GM18526 (cell line): Measurements from ENCODE around the gene PDCL3.

Source experiments
- POLR2A ChIP-seq: IDR thresholded peaks from 3 replicates; pipeline ENCODE4 v1.6.1; 2011; ENCODE audit not compliant: insufficient read length; ENCODE audit errors: extremely low read depth

PDCL3 gene

DNA sequence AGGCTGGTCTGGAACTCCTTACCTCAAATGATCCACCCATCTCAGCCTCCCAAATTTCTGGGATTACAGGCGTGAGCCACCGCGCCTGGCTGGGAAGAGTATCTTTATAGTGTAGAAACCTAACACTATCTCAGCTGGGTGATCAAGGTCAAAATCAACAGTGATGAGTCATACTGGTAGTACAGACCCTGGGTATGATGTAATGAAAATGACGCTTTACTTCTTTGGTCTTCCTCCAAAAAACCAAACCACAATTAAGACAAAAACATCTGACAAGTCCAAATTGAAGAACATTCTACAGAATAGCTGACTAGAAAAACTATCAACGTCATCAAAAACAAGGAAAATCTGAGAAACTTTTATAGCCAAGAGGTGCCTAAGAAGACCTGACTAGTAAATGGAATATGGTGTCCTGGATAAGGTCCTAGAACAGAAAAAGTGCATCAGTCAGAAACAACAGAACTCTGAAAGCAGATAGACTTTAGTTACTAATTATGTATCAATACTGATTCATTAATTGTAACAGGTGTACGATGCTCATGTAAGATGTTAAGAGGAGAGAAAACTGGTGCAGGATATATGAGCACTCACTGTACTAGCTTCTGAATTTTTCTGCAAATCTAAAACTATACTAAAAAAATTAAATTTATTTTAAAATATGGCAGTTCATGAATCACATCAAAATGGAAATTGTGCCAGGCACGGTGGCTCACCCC is 25.4 kb downstream of the PDCL3 start:
- no peak for TF ChIP-seq POLR2A

DNA sequence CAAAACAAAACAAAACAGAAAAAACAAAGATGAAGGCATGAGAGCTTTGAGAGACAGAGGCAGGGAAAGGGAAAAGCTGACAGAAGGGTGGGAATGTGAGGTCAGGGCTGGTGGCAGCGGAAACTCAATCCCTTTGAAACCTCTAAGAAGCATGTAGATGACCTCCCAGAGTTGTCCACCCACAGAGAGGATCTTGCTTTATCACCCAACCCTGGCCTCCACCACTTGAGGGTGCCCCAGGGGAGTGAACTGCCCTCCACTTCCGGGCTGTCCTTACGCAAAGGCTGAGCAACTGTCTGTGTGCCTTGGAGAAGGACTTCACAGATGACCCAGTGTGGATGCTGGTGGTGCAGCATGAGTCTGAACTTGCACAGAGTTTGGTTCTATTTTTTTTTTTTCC is 26.7 kb downstream of the PDCL3 start:
- no peak for TF ChIP-seq POLR2A

DNA sequence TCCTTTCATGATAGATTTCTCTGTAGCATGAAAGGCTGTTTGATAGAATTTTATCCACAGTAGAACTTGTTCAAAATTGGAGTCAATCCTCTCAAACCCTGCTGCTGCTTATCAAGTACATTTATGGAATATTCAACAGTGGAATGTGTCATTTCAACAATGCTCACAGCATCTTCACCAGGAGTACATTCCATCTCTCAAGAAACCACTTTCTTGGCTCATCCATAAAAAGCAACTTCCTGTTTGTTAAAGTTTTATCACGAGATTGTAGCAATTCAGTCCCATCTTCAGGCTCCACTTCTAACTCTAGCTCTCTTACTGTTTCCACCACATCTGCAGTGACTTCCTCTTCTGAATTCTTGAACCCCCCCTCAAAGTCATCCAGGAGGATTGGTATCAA is 29.4 kb downstream of the PDCL3 start:
- TF ChIP-seq POLR2A: no peak

- TF ChIP-seq POLR2A: no peak
These were observed 33.7 kb downstream of the PDCL3 start for GRCh38 chr2:100596465-100596864.

DNA sequence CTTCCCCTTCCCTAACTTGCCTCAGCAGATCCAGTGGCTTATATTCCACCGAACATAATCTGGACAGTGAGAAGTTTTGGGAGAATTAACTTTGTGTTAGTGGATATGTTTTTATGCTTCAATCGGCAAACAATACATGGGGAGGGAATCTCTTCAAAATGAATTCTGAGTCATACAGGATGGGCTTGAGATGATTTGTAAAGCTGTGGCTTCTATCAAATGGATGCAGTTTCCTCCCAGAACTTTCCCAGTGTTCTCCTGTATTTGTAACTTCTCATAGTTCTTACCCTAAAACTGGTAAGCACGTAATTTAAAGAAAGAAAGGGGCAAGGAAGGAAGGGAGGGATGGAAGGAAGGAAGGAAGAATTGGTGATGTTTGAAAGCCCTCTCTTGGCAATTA is 36.8 kb downstream of the PDCL3 start:
- TF ChIP-seq POLR2A: no peak

DNA sequence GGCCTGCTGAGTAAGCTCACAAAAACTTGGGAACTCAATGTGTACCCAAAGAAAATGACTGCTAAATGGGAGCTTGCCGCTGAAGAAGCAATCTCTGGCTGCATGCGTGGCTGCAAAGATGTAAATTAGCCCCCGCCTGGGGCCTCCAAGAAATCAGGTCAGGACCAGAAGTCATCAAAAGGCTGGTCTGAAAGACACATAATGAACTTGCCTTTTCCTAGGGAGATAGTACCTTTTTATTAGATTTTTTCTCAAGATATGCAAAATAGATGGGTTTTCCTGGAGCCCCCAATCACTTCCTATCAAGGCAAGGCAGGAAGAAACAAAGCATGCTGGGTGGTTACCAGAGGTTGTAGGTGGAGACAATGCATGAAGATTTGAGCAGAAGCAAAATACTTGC is 38.9 kb downstream of the PDCL3 start:
- no peak for TF ChIP-seq POLR2A

DNA sequence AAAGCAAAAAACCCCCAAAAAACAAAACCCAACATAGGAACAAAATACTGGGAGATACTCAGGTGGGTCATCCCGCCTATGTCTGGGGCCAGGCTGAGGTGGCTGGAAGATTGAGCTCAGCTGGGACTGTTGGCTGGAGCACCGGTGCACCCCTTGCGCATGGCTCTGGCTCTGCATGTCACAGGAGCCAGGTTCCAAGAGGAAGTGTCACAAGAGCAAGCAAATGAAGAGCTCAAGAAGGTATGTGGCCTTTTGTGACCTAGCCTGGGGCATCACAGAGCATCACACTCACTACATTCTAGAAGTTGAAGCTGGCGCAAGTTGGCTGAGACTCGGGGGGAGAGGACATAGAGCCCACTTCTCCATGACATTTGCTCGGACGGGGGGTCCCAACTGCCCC is 40.6 kb downstream of the PDCL3 start:
- no peak for TF ChIP-seq POLR2A

GRCh38 chr2:100603948-100604633 is 41.3 kb downstream of the PDCL3 start:
- no peak for TF ChIP-seq POLR2A

GRCh38 chr2:100606332-100606725 is 43.5 kb downstream of the PDCL3 start:
- no peak for TF ChIP-seq POLR2A

GRCh38 chr2:100606726-100607343 is 44.0 kb downstream of the PDCL3 start:
- TF ChIP-seq POLR2A: no peak

- no peak for TF ChIP-seq POLR2A
These were observed 47.6 kb downstream of the PDCL3 start for GRCh38 chr2:100610381-100610831.

GRCh38 chr2:100611079-100612029 is 48.6 kb downstream of the PDCL3 start:
- TF ChIP-seq POLR2A: no peak

DNA sequence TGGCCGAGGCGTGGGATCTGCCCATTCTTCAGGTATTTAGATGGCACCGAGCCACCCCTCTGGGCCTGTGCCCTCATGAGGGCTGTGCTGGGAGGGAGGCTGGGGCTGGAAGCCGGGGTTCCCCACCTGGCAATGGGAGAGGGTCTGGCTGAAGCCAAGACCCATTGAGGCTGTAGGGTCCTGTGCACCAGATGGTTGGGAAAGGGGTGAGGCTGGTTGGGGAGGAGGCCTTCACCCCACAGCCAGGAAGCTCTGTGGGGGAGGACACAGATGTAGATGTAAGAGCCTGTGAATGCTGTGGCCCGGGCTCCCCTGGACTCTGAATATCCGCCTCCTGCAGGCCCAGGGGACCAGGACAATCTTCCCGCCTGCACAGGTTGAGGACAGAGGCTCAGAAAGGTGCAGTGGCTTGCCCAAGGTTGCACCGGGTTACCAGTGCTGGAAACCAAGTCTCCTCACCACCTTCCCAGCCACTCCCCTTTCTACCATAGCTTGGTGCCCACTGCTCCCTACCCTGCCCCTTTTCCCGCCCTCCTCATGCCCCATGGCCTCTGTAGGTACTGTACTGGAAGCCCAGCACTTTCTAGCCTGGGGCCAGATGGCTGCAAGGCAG is 49.7 kb downstream of the PDCL3 start:
- TF ChIP-seq POLR2A: no peak

DNA sequence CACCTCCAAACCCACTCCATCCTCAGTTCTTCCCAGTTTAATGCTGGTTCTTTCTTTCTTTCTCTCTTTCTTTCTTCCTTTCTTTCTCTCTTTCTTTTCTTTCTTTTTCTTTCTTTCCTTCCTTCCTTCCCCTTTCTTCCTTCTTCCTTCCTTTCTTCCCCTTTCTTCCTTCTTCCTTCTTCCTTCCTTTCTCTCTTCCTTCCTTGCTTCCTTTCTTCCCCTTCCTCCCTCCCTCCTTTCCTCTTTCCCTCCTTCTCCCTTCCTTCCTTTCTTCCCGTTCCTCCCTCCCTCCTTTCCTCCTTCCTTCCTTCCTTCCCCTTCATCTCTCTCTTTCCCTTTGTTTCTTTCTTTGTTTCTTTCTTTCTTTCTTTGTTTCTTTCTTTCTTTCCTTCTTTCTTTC is 50.9 kb downstream of the PDCL3 start:
- no peak for TF ChIP-seq POLR2A
